Cardiac fibroblast (primary cell): ENCODE measurements around the gene ADD1.
"Not testable (repeated sequence)": the region's sequence is repeated elsewhere in the genome, so short reads cannot be mapped to it uniquely, and the experiment has no call there.

Experiments used
- DNase-seq, 2 donors: peaks; one replicate each; pipeline versions ENCODE4 v3.0.0 to v3.0.0-alpha.2; 2010; ENCODE audit warnings: low read depth in 2 of 2
- H3K4me3 ChIP-seq, 2 donors: replicated peaks in 1 of 2; 1 replicate in 1 of 2; 2 replicates in 1 of 2; pipeline ENCODE4 v1.5.1; 2011; ENCODE audit warnings: low read depth in 2 of 2, low read length in 2 of 2, mild to moderate bottlenecking in 2 of 2, moderate library complexity in 1 of 2
- CTCF ChIP-seq: IDR thresholded peaks from one replicate; pipeline ENCODE4 v1.5.1; 2011; ENCODE audit warnings: low read depth, mild to moderate bottlenecking, low read length, inconsistent platforms

The ADD1 gene

DNA sequence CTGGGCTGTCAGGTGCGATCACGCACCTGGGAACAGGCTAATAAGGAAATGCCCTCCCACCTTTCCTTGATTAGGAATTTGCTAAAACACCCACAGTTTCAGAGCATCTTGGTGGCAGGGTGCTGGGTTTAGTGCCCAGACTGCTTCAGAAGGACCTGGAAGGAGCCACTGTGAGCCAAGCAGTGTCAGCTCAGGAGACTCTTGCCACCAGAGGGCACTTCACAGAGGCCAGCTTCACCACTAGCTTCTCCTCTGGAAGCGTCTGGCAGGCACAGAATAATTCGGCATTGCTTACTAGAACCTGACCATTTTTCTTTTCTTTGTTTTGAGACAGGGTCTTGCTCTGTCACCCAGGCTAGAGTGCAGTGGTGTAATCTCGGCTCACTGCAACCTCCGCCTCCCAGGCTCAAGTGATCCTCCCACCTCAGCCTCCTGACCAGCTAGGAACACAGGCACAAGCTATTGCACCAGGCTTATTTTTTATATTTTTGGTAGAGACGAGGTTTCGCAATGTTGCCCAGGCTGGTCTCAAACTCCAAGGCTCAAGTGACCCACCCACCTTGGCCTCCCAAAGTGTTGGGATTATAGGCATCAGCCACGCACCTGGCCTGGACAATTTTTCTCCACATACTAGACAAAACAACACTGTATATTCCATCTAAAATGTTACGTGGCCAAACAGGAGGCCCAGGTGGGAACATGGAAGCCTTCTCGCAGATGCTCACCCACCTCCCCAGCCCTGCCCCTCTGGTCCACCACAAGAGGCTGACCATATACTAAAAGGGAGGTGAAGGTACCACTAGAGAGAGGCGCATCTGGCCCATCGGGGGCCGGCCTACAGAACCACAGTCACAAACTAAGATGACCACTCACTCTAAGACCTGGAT is 105.5 kb downstream of the ADD1 start:
- peak; percentile 46 for TF ChIP-seq CTCF
- peak; percentile 43 to 47 for DNase-seq
- no peak overlapping the region for H3K4me3 ChIP-seq

- no peak for TF ChIP-seq CTCF
- DNase-seq = no peak
- no peak overlapping the region for H3K4me3 ChIP-seq
Observed at GRCh38 chr4:2949782-2950125, 106.1 kb downstream of the ADD1 start.

- DNase-seq = no peak
- TF ChIP-seq CTCF = no peak
- no peak overlapping the region for H3K4me3 ChIP-seq
Observed at GRCh38 chr4:2950221-2950989, 106.8 kb downstream of the ADD1 start.

DNA sequence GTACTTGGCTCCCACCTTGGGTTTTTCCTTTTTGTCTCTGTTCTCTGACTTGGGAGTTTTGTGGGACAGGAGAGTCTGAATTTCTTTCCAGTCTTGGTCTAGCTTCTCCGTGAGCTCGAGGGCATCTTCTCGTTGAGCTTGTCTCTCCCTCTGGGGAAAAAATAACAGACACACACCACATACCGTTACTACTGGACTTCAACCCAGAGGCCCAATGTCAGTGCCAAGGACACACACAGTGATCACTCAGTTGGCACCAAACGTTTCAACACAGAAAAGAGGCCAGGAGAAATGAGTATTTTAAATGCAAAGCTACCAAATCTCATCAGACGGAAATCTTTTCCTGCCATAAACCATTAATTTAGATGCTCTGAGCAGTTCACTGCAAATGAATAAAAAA is 109.9 kb downstream of the ADD1 start:
- no peak for DNase-seq
- H3K4me3 ChIP-seq = no peak overlapping the region
- no peak for TF ChIP-seq CTCF

- no peak for DNase-seq
- no peak for TF ChIP-seq CTCF
- H3K4me3 ChIP-seq = no peak overlapping the region
Observed at GRCh38 chr4:2954358-2955185, 110.9 kb downstream of the ADD1 start.

GRCh38 chr4:2955186-2956044 is 111.8 kb downstream of the ADD1 start:
- not testable (repeated sequence) for DNase-seq, H3K4me3 ChIP-seq
